ENCODE measurements around the gene PRR7.

DNA sequence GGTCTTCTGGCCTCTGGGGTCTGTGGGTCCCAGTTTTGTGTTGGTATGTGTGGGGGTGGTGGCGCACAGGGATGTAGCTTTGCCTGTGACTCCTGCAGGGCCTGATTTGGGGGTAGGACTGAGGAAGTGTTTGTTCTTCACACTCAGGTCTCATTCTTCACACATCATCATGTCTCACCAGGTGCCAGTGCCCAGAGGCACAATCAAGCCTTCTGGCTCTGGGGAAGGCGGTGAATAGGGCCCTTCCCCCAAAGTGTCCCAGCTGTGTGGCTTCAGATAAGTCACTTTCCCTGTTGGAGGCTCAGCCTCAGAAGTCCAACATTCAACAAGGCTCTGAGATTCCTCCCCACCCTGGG lies 21.7 kb downstream of the PRR7 start:
- no peak for TF ChIP-seq EZH2 (optimal IDR thresholded peaks at IDR 0.05; ENCODE audit: low read depth, low read length)
- TF ChIP-seq, protein P1, sequence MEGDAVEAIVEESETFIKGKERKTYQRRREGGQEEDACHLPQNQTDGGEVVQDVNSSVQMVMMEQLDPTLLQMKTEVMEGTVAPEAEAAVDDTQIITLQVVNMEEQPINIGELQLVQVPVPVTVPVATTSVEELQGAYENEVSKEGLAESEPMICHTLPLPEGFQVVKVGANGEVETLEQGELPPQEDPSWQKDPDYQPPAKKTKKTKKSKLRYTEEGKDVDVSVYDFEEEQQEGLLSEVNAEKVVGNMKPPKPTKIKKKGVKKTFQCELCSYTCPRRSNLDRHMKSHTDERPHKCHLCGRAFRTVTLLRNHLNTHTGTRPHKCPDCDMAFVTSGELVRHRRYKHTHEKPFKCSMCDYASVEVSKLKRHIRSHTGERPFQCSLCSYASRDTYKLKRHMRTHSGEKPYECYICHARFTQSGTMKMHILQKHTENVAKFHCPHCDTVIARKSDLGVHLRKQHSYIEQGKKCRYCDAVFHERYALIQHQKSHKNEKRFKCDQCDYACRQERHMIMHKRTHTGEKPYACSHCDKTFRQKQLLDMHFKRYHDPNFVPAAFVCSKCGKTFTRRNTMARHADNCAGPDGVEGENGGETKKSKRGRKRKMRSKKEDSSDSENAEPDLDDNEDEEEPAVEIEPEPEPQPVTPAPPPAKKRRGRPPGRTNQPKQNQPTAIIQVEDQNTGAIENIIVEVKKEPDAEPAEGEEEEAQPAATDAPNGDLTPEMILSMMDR (IDR thresholded peaks at IDR 0.05; ENCODE audit: low read length): no peak
- no peak for TF ChIP-seq EZH2phosphoT487 (IDR thresholded peaks at IDR 0.05; ENCODE audit: low read length)

Measured in MM.1S (cell line).